D721Med (cell line): ENCODE data around the gene COL5A1.

Experiments used
- DNase-seq: peaks from one replicate; pipeline ENCODE4 v3.0.0; 2011; ENCODE audit warnings: low spot score; ENCODE audit not compliant: insufficient read length
- FAIRE-seq: peaks from 2 replicates; lab custom pipeline; 2011; peaks lifted over from hg19 to GRCh38; lab: Jason Lieb, UNC
- TF ChIP-seq, protein P1 (sequence below): IDR thresholded peaks from 2 replicates; pipeline ENCODE4 v1.5.1; 2012; ENCODE audit warnings: mild to moderate bottlenecking, control low read depth; ENCODE audit not compliant: insufficient read depth; ENCODE audit errors: missing control alignments

COL5A1 gene

DNA sequence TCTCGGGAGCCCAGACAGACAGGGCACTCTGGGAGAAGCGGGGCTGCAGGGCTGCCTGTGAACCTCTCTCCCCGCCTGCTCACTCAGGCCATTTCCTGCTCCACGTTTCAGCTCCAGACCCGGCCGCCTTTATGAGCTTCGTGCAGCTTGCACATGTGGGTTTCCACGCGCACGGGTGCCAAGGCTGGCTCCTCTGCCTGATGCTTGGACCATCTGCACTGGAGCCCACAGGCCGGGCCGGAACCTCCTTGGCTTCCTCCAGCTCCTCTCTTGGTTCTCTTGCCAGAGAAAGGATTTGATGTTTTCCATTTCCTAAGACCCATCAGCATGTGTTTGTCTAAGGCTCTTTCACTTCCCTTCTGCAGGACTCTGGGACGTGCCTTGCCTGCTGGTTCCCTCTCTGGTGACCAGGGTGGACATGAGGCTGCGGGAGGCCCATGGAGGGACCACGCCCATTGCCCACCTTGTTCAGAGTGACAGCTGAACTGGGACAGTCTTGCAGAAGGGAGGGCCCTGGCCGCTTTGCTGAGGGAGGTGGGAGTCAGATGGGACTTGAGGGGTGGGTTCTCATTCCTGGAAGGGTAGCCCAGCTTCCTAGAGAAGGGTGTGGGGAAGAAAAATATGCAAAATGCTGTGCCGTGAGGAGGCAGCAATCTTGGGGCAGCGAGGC lies 23.3 kb upstream of the COL5A1 start:
- TF ChIP-seq, protein P1, sequence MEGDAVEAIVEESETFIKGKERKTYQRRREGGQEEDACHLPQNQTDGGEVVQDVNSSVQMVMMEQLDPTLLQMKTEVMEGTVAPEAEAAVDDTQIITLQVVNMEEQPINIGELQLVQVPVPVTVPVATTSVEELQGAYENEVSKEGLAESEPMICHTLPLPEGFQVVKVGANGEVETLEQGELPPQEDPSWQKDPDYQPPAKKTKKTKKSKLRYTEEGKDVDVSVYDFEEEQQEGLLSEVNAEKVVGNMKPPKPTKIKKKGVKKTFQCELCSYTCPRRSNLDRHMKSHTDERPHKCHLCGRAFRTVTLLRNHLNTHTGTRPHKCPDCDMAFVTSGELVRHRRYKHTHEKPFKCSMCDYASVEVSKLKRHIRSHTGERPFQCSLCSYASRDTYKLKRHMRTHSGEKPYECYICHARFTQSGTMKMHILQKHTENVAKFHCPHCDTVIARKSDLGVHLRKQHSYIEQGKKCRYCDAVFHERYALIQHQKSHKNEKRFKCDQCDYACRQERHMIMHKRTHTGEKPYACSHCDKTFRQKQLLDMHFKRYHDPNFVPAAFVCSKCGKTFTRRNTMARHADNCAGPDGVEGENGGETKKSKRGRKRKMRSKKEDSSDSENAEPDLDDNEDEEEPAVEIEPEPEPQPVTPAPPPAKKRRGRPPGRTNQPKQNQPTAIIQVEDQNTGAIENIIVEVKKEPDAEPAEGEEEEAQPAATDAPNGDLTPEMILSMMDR, result no peak
- FAIRE-seq, result no peak
- DNase-seq, result no peak

DNA sequence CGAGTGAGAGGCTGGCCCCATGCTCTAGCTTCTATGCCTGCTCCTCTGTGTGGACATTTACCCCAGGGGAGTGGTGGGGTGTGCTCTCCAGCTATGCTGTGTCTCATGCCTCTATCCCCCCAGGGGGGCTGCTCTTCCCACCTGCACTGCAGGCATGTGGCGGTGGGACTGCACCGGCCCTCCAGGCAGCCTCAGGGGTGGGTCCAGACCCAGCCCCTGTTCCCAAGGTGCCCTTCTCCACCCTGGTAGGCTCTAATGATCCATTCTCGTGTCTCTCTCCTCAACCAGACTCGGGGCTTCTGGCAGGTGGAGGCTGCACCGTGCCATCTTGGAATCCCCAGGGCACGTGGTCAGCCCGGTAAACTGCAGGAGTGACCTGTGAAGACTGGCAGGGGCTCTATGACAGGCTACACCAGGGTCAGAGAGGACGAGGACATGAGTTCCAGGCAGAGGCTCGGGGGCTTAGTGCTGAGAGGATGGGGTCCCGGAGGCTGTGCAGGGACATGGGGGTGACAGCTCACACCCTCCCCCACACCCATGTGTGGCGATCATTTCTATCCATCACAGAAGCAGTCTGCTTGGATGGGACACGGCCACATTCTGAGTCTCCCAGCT lies 22.7 kb upstream of the COL5A1 start:
- DNase-seq (no peak), FAIRE-seq (no peak)
- TF ChIP-seq, protein P1, result no peak

DNA sequence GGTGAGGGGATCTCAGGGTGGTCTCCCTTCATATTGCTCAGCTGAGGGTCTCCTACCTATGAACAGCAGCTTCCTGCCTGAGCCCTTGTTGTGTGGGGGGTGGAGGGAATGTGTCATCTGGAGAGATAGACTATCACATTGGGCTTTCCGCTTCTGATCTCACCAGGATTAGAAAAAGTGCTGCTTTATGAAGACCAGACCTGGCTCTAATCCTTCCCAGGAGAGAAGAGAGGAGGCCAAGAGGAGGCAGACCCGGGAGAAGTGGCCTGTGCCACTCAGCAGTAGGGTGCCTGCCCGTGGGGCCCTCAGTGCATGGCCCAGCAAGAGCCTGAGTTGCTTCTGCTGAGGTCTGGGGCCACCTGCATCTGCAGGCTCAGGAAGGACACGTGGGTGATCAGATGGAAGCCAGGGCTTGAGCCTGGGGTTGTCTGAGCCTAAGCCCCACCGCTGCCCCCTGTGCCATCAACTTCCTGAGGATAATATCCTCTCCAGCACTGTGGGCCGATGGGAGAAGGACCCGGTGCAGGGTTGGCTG lies 22.1 kb upstream of the COL5A1 start:
- TF ChIP-seq, protein P1, result no peak
- DNase-seq, result no peak
- no peak for FAIRE-seq

DNA sequence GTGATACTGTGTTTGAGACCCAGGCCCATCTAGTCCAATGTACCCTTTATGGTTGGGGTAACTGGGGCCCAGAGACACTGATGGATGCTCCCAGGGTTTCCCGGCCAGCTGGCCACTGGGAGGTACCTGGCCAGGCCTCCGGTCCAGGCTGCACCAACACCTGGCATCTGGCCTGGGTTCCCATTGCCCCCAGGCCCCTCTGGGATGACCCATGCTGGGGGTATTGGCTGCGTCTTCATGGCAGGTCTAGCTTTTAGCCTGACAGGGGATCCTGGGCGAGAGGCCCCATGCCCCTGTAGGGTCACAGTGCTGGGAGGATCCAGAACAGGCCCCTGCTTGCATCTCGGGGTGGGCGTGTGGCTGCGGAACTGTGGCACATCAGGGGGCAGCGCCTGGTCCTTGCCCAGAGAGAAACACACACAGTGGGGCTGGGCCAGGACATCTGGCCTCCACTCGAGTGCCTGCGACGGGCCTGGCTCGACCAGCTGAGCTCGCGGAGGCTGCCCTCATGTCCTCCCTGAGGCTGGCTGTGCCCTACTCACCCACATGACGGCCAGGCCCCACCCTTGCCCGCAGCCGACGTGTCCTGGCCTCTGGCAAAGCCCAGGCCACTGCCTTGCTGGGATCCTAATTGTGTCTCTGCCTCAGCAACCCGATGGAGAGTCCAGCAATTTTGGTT lies 21.5 kb upstream of the COL5A1 start:
- TF ChIP-seq, protein P1, result no peak
- DNase-seq, result no peak
- no peak for FAIRE-seq

DNA sequence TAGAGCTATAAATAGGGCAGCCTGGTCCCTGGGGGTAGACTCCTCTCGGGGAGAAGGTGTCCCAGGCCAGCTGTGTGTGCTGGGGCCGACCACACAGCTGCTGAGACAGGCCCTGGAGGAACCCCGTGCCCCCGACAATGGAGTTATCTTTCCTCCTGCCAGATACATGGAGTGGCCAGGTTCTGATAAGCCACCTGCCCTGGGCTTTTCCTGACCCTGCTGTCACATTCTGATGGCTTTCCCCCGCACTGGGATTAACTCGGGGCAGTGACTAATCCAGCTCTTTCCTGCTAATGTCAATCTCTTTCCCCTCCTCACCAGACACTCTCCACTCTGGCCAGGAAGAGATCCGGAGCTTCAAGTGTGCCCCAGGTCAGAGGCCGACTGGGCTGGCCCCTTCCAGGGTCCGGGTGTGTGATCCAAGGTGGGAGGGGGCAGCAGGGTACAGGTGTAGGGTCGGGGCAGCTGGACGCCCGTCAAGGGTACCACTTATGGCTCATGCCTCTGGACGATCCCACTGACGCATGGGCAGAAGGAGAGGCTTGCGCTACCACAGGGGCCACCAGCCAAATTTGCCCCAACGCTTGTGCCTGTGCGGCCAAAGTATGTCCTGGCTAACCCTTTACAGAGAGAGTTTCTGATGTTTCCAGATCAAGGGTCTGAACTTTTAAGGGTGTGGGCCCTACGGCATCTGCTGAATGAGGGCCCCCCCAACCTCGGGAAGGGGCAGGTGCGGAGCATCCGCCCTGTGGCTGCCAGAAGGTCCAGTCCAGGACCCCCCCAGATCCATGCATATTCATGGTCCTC lies 20.6 kb upstream of the COL5A1 start:
- DNase-seq (no peak), FAIRE-seq (no peak)
- TF ChIP-seq, protein P1, result no peak

DNA sequence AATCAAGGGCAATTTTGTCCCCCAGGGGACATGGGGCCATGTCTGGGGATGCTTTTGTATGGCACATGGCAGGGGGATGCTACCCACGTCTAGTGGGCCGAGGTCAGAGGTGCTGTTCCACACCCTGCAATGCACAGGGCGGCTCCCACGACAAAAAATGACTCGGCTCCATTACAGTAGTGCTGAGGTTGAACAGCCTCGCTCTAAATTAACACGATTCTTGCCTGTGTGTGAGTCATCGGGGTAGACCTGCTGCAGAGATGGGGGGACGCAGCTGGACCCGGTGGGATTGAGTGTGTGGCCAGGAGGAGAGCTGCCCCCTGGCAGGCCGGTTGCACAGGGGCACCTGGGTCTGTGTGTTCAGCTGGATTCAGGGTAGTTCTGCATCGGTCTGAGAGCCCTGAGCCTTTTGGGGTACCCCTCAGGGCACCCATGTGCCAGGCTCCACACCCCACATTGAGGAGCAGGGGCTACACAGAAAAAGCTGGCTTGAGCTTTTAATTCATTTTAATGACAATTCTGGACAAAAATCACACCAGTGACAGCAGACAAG lies 20.0 kb upstream of the COL5A1 start:
- FAIRE-seq (no peak), DNase-seq (no peak)
- TF ChIP-seq, protein P1, result no peak
